Neural cell (in vitro differentiated cells): Measurements from ENCODE around the gene GPR150.

Experiments
- CTCF ChIP-seq: fragments of 450-650 bp; IDR thresholded peaks from 2 replicates; pipeline ENCODE4 v1.5.1; 2014; ENCODE audit warnings: antibody characterized with exemption, mild to moderate bottlenecking, moderate library complexity; ENCODE audit not compliant: poor library complexity, severe bottlenecking
- EZH2 ChIP-seq: fragments of 200-600, 300-800 bp; shearing (Covaris generic), sonication (generic); IDR thresholded peaks from 2 replicates; pipeline ENCODE4 v1.6.1; 2014; ENCODE audit warnings: antibody characterized with exemption, low read length, borderline replicate concordance, mild to moderate bottlenecking; ENCODE audit not compliant: insufficient read depth, poor library complexity, severe bottlenecking
- REST ChIP-seq: IDR thresholded peaks from 2 replicates; pipeline ENCODE4 v1.6.1; 2012; ENCODE audit warnings: borderline replicate concordance
- SMC3 ChIP-seq: fragments of 450-650 bp; conservative IDR thresholded peaks from 2 replicates; pipeline ENCODE4 v1.6.1; 2014; ENCODE audit warnings: antibody characterized with exemption, mild to moderate bottlenecking, moderate library complexity; ENCODE audit not compliant: poor library complexity
- TAF1 ChIP-seq: IDR thresholded peaks from 2 replicates; pipeline ENCODE4 v1.6.1; 2012; ENCODE audit warnings: low read depth

GRCh38 chr5:95611396-95611795 lies 8.5 kb upstream of the GPR150 start:
- TF ChIP-seq CTCF (no peak), TAF1 (no peak), EZH2 (no peak), REST (no peak), SMC3 (no peak)
